HG03280 (cell line): Measurements from ENCODE around the gene ADRA1B.

ENCODE experiments used
- ATAC-seq: cut with Tn5 transposase; IDR thresholded peaks from one replicate; pipeline ENCODE4 v1.9.1; 2021; ENCODE audit warnings: mild to moderate bottlenecking, moderate library complexity; ENCODE audit not compliant: unreplicated experiment

Gene ADRA1B

GRCh38 chr5:159901308-159901707, 15.0 kb upstream of the ADRA1B start:
- no peak for ATAC-seq

- ATAC-seq: no peak
These were observed 14.5 kb upstream of the ADRA1B start for GRCh38 chr5:159901772-159902171.

DNA sequence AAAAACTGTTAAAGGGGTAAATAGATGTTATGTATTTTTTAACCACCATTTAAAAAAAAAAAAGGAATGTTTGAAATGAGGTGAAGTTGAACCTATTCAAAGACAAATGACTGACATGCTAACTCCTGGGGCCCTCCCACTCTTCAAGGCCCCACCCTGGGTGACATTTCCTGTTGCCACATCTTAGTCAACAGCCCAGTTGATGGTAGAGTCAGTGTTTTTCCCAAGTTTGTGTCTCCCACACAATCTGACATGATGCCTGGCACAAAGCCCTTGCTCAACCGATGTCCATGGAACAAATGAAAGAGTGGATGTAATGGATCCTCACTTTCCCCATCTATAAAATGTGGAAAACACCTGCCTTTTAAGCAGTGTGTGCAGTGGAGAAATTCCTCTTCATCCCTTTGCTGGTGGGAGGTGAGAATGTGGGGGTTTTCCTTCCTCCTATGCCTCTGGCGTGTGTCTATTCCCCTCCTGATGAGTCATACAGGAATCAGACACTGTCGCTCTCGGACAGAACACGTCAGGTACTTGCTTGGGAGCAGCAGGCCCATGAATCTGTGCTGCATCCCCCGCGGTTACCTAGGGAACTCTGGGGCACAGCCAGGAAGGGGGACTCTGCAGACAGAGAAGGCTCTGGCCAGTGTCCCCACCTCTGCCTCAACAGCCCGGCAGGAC, 13.7 kb upstream of the ADRA1B start:
- ATAC-seq: no peak

GRCh38 chr5:159903131-159903530, 13.2 kb upstream of the ADRA1B start:
- no peak for ATAC-seq

DNA sequence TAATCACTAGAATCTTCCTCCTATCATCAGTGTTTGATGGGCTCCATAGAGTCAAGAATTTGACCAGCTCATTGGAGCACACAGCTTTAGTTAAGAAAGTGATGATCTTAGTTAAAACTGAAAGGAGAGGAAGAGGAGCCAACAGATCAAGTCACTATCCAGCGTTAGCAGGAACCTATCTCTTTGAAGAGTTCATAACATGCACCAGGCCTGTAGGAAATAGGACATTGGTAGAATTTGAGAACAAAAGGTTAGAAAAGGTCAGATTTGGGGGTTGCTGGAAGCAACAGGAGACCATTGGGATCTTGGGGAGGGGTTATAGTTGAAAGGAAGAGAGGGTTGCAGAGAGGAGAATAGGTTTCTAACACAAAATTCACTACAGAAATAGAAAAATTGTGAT, 11.4 kb upstream of the ADRA1B start:
- ATAC-seq: no peak

- ATAC-seq: no peak
These were observed 10.8 kb upstream of the ADRA1B start for GRCh38 chr5:159905496-159905895.

DNA sequence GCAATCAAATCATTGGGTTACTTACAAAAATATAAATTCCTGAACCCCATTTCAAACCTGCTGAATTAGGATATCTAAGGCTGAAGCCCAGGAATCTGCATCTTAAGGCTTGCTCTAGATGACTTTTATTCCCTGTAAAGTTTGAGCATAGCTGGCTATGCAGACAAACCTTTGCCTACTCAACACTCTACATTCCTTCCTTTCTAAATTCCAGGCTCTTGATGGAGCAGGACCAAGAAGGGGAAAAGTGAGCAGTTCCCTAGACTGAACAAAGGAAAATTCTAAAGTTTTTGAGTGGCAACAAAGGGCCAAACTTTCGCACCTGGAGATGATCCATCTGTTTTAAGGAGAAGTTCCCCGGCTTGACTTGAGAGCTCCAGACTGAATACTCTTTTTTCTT, 9.8 kb upstream of the ADRA1B start:
- ATAC-seq: no peak

GRCh38 chr5:159906943-159907342, 9.3 kb upstream of the ADRA1B start:
- ATAC-seq: no peak

- ATAC-seq: no peak
These were observed 8.3 kb upstream of the ADRA1B start for GRCh38 chr5:159907689-159908590.

- ATAC-seq: no peak
These were observed 7.7 kb upstream of the ADRA1B start for GRCh38 chr5:159908591-159908940.

DNA sequence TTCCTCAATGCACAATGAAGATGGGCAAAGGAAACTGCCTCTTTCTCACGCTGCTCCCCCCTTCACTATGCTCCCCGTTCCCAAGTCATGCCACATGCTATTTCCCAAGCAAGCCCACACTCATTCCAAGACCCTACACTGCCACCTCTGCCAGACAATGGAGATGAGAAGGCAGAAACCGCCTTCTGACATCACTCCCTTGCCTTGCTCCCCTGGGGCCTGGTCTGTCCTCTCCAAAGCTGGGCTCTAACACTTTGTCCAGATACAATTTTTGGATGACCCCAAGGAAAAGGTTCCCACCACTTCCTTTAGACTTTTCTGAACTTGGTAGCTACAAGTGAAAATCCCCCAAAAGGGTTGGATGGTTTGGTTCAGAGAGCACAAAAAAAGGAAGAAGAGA, 7.2 kb upstream of the ADRA1B start:
- no peak for ATAC-seq

DNA sequence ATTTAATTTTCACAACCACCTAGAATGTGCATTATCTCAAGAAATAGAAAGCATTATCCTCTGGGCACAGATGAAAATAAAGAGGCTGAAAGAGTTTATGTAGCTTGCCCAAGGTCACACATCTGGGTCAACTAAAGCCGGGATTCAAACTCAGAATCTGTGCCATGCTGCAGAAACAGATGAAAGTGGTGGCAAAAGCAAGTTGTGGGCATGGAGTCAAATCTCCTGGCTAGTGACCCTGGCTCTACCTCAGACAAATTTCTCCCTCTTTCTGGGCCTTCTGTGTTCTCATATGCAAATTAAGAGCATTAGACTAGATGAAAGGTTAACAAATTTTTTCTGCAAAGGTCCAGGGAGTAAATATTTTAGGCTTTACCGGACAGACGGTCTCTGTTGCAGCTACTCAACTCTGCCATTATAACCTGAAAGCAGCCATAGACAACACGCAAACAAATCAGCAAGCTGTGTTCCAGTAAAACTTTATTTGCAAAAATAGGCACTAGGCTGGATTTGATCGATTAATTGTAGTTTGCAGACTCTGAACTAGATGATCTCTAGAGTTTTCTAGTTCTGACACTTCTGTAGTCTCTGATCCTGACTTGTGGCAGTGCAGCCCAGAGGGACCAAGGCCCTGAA, 6.0 kb upstream of the ADRA1B start:
- no peak for ATAC-seq

DNA sequence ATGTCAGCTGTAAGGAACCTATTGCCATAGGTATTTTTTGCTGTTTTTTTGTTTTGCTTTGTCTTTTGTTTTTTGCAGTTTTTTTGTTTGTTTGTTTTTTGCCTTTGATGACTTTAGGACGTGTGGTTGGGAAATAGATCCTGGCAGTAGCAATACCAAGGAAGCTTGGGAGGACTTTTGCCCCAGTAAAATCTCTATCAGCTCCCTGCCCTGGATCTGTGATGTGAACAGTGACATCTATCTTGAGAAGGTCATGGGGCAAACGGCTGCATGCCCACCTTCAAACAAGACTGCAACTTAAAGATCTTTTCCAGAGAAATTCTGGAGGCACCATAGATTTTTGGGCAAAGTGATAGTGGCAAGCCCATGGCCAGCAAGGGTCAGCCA, 5.4 kb upstream of the ADRA1B start:
- ATAC-seq: no peak

DNA sequence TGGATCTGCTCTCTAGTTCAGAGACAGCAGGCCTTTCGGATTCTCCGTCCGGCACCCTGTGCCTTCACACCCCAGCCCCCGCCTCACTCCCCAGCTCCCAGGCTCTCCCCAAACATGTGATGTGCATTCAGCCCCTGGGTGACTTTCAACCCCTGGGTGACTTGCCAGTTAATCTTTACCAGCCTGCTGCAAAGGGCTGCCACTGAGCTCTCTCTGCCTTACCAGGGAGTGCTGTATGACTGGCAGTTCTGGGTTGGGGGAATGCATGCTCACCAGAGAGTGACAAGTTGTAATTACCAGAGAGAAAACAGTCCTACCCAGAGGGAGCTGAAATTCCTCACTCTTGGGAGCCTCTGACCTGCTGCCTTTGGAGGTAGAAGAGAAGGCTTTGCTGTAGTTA, 4.9 kb upstream of the ADRA1B start:
- no peak for ATAC-seq

- ATAC-seq: no peak
These were observed 4.1 kb upstream of the ADRA1B start for GRCh38 chr5:159912033-159912800.

GRCh38 chr5:159913048-159913447, 3.2 kb upstream of the ADRA1B start:
- no peak for ATAC-seq

DNA sequence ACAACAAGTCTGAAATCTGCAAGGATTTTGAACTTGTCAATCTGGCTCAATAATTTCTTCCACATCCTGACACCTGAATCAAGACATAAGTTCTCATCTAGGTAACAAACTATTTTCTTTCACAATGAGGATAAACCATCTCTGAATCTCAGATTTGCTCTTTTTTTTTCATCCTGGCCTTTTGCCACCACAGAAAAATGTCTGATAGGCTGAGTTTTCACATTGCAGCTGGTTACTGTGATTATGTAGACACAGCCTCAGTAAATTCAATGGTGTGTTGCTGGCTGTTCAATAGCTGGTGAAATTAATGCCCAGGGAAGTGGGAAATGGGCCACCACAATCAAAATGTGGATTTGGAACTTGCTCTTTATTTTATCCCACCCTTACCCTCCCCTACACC, 2.8 kb upstream of the ADRA1B start:
- no peak for ATAC-seq

- no peak for ATAC-seq
These were observed 819 bp downstream of the ADRA1B start for GRCh38 chr5:159916841-159917761.

DNA sequence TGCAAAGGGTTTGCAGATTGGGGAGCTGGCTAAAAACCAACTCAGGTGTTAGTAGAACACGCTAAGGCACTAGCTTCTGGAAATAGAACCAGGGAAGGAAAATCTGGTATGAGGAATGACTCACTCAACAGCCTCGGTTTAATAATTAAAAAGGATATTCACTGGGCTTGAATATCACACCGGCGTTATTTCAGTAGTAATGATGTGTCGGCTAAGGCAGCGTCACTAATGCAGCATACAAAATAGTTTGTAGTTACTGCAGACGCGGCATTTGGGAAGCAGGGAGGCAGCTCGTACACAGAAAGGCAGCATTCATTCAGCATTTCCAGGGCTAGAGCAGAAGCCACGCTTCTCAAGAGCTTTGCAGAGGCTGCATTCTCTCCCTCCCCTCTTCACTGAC, 1.7 kb downstream of the ADRA1B start:
- ATAC-seq: no peak

GRCh38 chr5:159921721-159922120, 5.4 kb downstream of the ADRA1B start:
- no peak for ATAC-seq
